Lung (tissue), 12 donors: ENCODE results near the gene FRY. TPM values are rescaled to one million over a fixed set of nuclear protein-coding genes. Genes with fewer than 3 reads are reported as not detected.
A peak's percentile ranks its signal among the peaks of the same experiment; 100 is the strongest.

Experiments
- ATAC-seq: fragments of 200-7000 bp; cut with Tn5 transposase; one replicate; pipeline ENCODE4 v1.9.1; 2020; ENCODE audit warnings: moderate number of reproducible peaks; ENCODE audit not compliant: insufficient read depth, low FRiP score
- DNase-seq, 3 donors: peaks; one replicate each; pipeline ENCODE4 v3.0.0-alpha.2; 2013 to 2017
- H3K27ac ChIP-seq, 2 donors: one replicate each; pipeline ENCODE4 v1.5.1; 2013; ENCODE audit warnings: mild to moderate bottlenecking in 2 of 2, moderate library complexity in 2 of 2, control low read depth in 1 of 2, inconsistent platforms in 1 of 2, low read depth in 1 of 2, low read length in 1 of 2
- H3K27me3 ChIP-seq, 3 donors: one replicate each; pipeline ENCODE4 v1.5.1; 2013; ENCODE audit warnings: low read length in 2 of 3; ENCODE audit not compliant: control insufficient read depth in 3 of 3, insufficient read depth in 3 of 3
- H3K36me3 ChIP-seq, 4 donors: one replicate each; pipeline ENCODE4 v1.5.1; 2013; ENCODE audit warnings: low read length in 4 of 4, mild to moderate bottlenecking in 1 of 4, moderate library complexity in 1 of 4; ENCODE audit not compliant: control insufficient read depth in 4 of 4, insufficient read depth in 4 of 4
- H3K4me1 ChIP-seq, 5 donors: one replicate each; pipeline ENCODE4 v1.5.1; 2013; ENCODE audit warnings: low read length in 5 of 5, mild to moderate bottlenecking in 2 of 5, moderate library complexity in 1 of 5; ENCODE audit not compliant: control insufficient read depth in 5 of 5, insufficient read depth in 5 of 5
- H3K4me3 ChIP-seq: one replicate; pipeline ENCODE4 v1.5.1; 2013; ENCODE audit warnings: mild to moderate bottlenecking, control low read depth, moderate library complexity
- H3K9ac ChIP-seq, 2 donors: one replicate each; pipeline ENCODE4 v1.5.1; 2013; ENCODE audit warnings: low read length in 2 of 2, control low read depth in 1 of 2; ENCODE audit not compliant: insufficient read depth in 1 of 2
- H3K9me3 ChIP-seq, 4 donors: one replicate each; pipeline ENCODE4 v1.5.1; 2013; ENCODE audit warnings: low read length in 3 of 4, mild to moderate bottlenecking in 1 of 4, moderate library complexity in 1 of 4; ENCODE audit not compliant: control insufficient read depth in 4 of 4, insufficient read depth in 3 of 4
- WGBS, 2 donors: extraction: QIAGEN DNeasy Blood & Tissue Kit; methylation state at CpG; one replicate each; pipeline ENCODE4 v1.1.7; 2013; 5-methylcytosine and 5-hydroxymethylcytosine counted together
- polyA plus RNA-seq, 2 donors: library from polyadenylated mRNA; stranded (reverse); fragments of 200-250 nt; gene quantifications; one replicate each; pipeline ENCODE4 v1.2.1, GENCODE V29; 2013
- total RNA-seq, 2 donors: library from RNA; depleted of rRNA in 1 of 2; stranded (reverse); fragments of >200 nt in 1 of 2; gene quantifications; one replicate each; pipeline ENCODE4 v1.2.1, GENCODE V29; 2014 to 2021
- TF ChIP-seq, protein P1 (sequence below): IDR thresholded peaks from 2 replicates; pipeline ENCODE4 v1.5.1; 2012; ENCODE audit warnings: mild to moderate bottlenecking; ENCODE audit errors: control extremely low read depth, extremely low read depth
- donor health status: control.
- donor health status: control.
- donor health status: Bipolar disorder and iron deficiency.
- donor health status: healthy.
- donor health status: DM: yes; HTN: yes; CAD: no.

The FRY gene
- total and polyA plus RNA-seq, 4 donors: 7.4 to 79.6 (median 43.9) TPM

- Histone ChIP-seq H3K4me1 (peaks cover 0 to 26% (median 7%) of the 10 kb centered on the region in 5 donors), H3K27me3 (no peaks in the 10 kb centered on the region), H3K4me3 (no peak overlapping the region), H3K27ac (no peak overlapping the region), H3K9me3 (peaks cover 0 to 1% (median 0%) of the 10 kb centered on the region in 4 donors), H3K36me3 (peaks cover 0 to 4% (median 0%) of the 10 kb centered on the region in 4 donors), H3K9ac (no peak overlapping the region)
- TF ChIP-seq, protein P1, sequence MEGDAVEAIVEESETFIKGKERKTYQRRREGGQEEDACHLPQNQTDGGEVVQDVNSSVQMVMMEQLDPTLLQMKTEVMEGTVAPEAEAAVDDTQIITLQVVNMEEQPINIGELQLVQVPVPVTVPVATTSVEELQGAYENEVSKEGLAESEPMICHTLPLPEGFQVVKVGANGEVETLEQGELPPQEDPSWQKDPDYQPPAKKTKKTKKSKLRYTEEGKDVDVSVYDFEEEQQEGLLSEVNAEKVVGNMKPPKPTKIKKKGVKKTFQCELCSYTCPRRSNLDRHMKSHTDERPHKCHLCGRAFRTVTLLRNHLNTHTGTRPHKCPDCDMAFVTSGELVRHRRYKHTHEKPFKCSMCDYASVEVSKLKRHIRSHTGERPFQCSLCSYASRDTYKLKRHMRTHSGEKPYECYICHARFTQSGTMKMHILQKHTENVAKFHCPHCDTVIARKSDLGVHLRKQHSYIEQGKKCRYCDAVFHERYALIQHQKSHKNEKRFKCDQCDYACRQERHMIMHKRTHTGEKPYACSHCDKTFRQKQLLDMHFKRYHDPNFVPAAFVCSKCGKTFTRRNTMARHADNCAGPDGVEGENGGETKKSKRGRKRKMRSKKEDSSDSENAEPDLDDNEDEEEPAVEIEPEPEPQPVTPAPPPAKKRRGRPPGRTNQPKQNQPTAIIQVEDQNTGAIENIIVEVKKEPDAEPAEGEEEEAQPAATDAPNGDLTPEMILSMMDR: no peak
- ATAC-seq (no peak), DNase-seq (no peak)
These were observed 226.1 kb downstream of the FRY start for GRCh38 chr13:32257649-32258048.

DNA sequence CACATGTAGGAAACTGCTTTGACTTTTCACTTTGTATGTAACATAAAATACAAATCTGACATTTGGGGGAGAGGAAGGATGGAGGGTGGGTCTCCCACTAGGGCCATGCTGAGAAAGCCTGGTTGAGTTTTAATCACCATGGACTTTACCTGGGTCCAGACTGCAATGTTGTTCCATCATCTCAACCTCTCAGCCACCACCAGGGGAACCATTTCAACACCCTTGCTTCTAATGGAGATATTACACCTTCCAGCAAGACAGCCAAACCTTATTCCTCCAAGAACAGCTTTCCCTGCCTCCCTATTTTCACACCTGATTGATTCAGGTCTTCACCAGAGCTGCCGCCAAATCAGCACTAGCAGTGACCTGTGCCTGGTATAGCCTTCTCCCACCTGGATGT, 227.5 kb downstream of the FRY start:
- TF ChIP-seq, protein P1: no peak
- no peak overlapping the region for H3K4me3 ChIP-seq
- 99 to 100% methylated on average over 1 of the region's 1 CpG for WGBS, 2 donors
- H3K27me3 ChIP-seq: no peaks in the 10 kb centered on the region
- H3K27ac ChIP-seq: peak overlapping the region in 1 of 2 donors; percentile 6
- H3K9ac ChIP-seq: no peak overlapping the region
- DNase-seq (no peak), ATAC-seq (no peak)
- peaks cover 0 to 26% (median 7%) of the 10 kb centered on the region in 5 donors for H3K4me1 ChIP-seq
- H3K36me3 ChIP-seq: peaks cover 0 to 4% (median 0%) of the 10 kb centered on the region in 4 donors
- H3K9me3 ChIP-seq: peaks cover 0 to 1% (median 0%) of the 10 kb centered on the region in 4 donors

- ATAC-seq (peak; percentile 77), DNase-seq (peak; percentile 42 to 78 (median 56))
- Histone ChIP-seq H3K9ac (no peak overlapping the region), H3K4me3 (no peak overlapping the region), H3K9me3 (peaks cover 0 to 1% (median 0%) of the 10 kb centered on the region in 4 donors), H3K4me1 (peaks cover 0 to 30% (median 6%) of the 10 kb centered on the region in 5 donors), H3K36me3 (peaks cover 0 to 6% (median 0%) of the 10 kb centered on the region in 4 donors), H3K27ac (peak overlapping the region in 1 of 2 donors; percentile 84), H3K27me3 (peaks cover 0 to 2% (median 0%) of the 10 kb centered on the region in 3 donors)
- WGBS, 2 donors: 42 to 58% methylated on average over 9 of the region's 9 CpGs
- TF ChIP-seq, protein P1: no peak
These were observed 230.0 kb downstream of the FRY start for GRCh38 chr13:32261567-32261966.

- H3K36me3 ChIP-seq: peaks cover 0 to 8% (median 0%) of the 10 kb centered on the region in 4 donors
These were observed 230.6 kb downstream of the FRY start for GRCh38 chr13:32262165-32262564.

More at GRCh38 chr13:32262165-32262564, 230.6 kb downstream of the FRY start:
- no peak overlapping the region for H3K9ac ChIP-seq
- H3K27me3 ChIP-seq: peaks cover 0 to 2% (median 0%) of the 10 kb centered on the region in 3 donors
- DNase-seq (no peak), ATAC-seq (no peak)
- H3K27ac ChIP-seq: peak overlapping the region; percentile 46 to 84
- peaks cover 0 to 30% (median 7%) of the 10 kb centered on the region in 5 donors for H3K4me1 ChIP-seq
- TF ChIP-seq, protein P1: no peak
- peaks cover 0 to 1% (median 0%) of the 10 kb centered on the region in 4 donors for H3K9me3 ChIP-seq
- H3K4me3 ChIP-seq: no peak overlapping the region
- 56 to 68% methylated on average over 3 of the region's 3 CpGs for WGBS, 2 donors
